Trophoblast cell (in vitro differentiated cells and primary cell): Measurements from ENCODE around the gene MYO3A.
"Not testable (repeated sequence)": the region's sequence is repeated elsewhere in the genome, so short reads cannot be mapped to it uniquely, and the experiment has no call there.

Source experiments
- DNase-seq, 2 donors: peaks; one replicate each; pipeline ENCODE4 v3.0.0-alpha.2; 2016
- H2AFZ ChIP-seq: 2 replicates; pipeline ENCODE4 v1.6.1; 2013; ENCODE audit warnings: low read length, moderate library complexity, mild to moderate bottlenecking; ENCODE audit not compliant: insufficient read depth, poor library complexity
- H2AK5ac ChIP-seq: 2 replicates; pipeline ENCODE4 v1.6.1; 2013; ENCODE audit warnings: mild to moderate bottlenecking, low read length
- H2BK120ac ChIP-seq: 2 replicates; pipeline ENCODE4 v1.6.1; 2013; ENCODE audit warnings: low read length, mild to moderate bottlenecking, moderate library complexity; ENCODE audit not compliant: insufficient read depth, poor library complexity
- H2BK12ac ChIP-seq: 2 replicates; pipeline ENCODE4 v1.6.1; 2013; ENCODE audit warnings: mild to moderate bottlenecking, low read length, moderate library complexity
- H2BK5ac ChIP-seq: 2 replicates; pipeline ENCODE4 v1.6.1; 2013; ENCODE audit warnings: low read length, low read depth, moderate library complexity, mild to moderate bottlenecking; ENCODE audit not compliant: poor library complexity
- H3K14ac ChIP-seq: 2 replicates; pipeline ENCODE4 v1.6.1; 2013; ENCODE audit warnings: mild to moderate bottlenecking, low read length
- H3K18ac ChIP-seq: 2 replicates; pipeline ENCODE4 v1.6.1; 2013; ENCODE audit warnings: mild to moderate bottlenecking, low read length
- H3K23ac ChIP-seq: 2 replicates; pipeline ENCODE4 v1.6.1; 2013; ENCODE audit warnings: low read length
- H3K27ac ChIP-seq: 2 replicates; pipeline ENCODE4 v1.5.1; 2013; ENCODE audit warnings: low read depth, mild to moderate bottlenecking, inconsistent platforms, low read length, moderate library complexity
- H3K27me3 ChIP-seq: 2 replicates; pipeline ENCODE4 v1.6.1; 2013; ENCODE audit warnings: inconsistent platforms, mild to moderate bottlenecking, low read length, moderate library complexity; ENCODE audit not compliant: insufficient read depth
- H3K36me3 ChIP-seq, 2 experiments: 1 replicate in 1 of 2; 2 replicates in 1 of 2; pipeline ENCODE4 v1.6.1; 2013; ENCODE audit warnings: low read length in 2 of 2, mild to moderate bottlenecking in 2 of 2, moderate library complexity in 1 of 2; ENCODE audit not compliant: insufficient read depth in 2 of 2, control insufficient read depth in 1 of 2
- H3K4ac ChIP-seq: 2 replicates; pipeline ENCODE4 v1.6.1; 2013; ENCODE audit warnings: low read depth, mild to moderate bottlenecking, low read length, moderate library complexity
- H3K4me1 ChIP-seq, 2 experiments: 1 replicate in 1 of 2; 2 replicates in 1 of 2; pipeline ENCODE4 v1.6.1; 2013; ENCODE audit warnings: low read length in 2 of 2, mild to moderate bottlenecking in 2 of 2, moderate library complexity in 1 of 2; ENCODE audit not compliant: insufficient read depth in 2 of 2, control insufficient read depth in 1 of 2
- H3K4me2 ChIP-seq: 2 replicates; pipeline ENCODE4 v1.6.1; 2013; ENCODE audit warnings: inconsistent platforms, mild to moderate bottlenecking, low read length, moderate library complexity
- H3K4me3 ChIP-seq: 2 replicates; pipeline ENCODE4 v1.5.1; 2013; ENCODE audit warnings: mild to moderate bottlenecking, low read depth, low read length, inconsistent platforms
- H3K79me1 ChIP-seq: one replicate; pipeline ENCODE4 v1.6.1; 2013; ENCODE audit warnings: low read length
- H3K79me2 ChIP-seq: 2 replicates; pipeline ENCODE4 v1.6.1; 2013; ENCODE audit warnings: low read length, mild to moderate bottlenecking; ENCODE audit not compliant: control insufficient read depth, insufficient read depth, poor library complexity
- H3K9ac ChIP-seq: 2 replicates; pipeline ENCODE4 v1.6.1; 2013; ENCODE audit warnings: mild to moderate bottlenecking, low read length
- H3K9me3 ChIP-seq: 2 replicates; pipeline ENCODE4 v1.6.1; 2013; ENCODE audit warnings: low read depth, mild to moderate bottlenecking, control low read depth, inconsistent platforms, low read length; ENCODE audit not compliant: insufficient read depth
- H4K12ac ChIP-seq: 2 replicates; pipeline ENCODE4 v1.6.1; 2013; ENCODE audit warnings: low read depth, mild to moderate bottlenecking, low read length, moderate library complexity
- H4K8ac ChIP-seq: 2 replicates; pipeline ENCODE4 v1.6.1; 2013; ENCODE audit warnings: low read depth, mild to moderate bottlenecking, low read length, moderate library complexity
- H4K91ac ChIP-seq: one replicate; pipeline ENCODE4 v1.6.1; 2013; ENCODE audit warnings: low read depth, mild to moderate bottlenecking, low read length, moderate library complexity
- WGBS: extraction: QIAGEN DNeasy Blood & Tissue Kit; methylation state at CpG from one replicate; pipeline ENCODE4 v1.1.7; 2013; ENCODE audit warnings: missing lambda C conversion rate; ENCODE audit not compliant: insufficient read length, insufficient coverage; ENCODE audit errors: extremely low coverage; 5-methylcytosine and 5-hydroxymethylcytosine counted together

The MYO3A gene

DNA sequence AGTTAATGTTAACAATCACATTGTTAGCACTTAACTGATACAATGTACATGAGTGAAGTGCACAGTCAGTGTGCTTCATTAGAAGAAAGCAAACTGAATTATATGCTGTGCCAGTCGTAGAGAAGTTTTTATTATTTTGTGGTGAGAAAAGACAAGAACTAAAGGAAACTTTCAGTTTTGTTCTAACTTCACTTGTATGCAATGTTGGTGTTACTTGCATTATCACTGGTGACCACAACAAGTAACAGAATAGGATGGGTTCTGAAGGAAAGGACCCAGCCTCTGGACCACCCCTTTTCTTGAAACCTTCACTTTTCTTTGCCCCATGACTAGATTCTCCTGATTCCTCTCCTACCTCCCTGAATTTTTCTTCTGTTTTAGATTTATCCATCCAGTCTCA lies 159.2 kb downstream of the MYO3A start:
- Histone ChIP-seq H3K79me2 (no peaks in the 10 kb centered on the region), H4K8ac (no peak overlapping the region), H3K23ac (no peak overlapping the region), H2AK5ac (no peak overlapping the region), H2BK12ac (no peak overlapping the region), H3K4me2 (no peak overlapping the region), H3K14ac (no peak overlapping the region), H2AFZ (no peak overlapping the region), H3K18ac (no peak overlapping the region), H3K9ac (no peak overlapping the region), H3K4me3 (no peak overlapping the region), H3K9me3 (no peaks in the 10 kb centered on the region), H2BK5ac (no peak overlapping the region), H4K91ac (no peak overlapping the region), H4K12ac (no peak overlapping the region), H2BK120ac (no peak overlapping the region), H3K4ac (no peak overlapping the region), H3K36me3 (no peaks in the 10 kb centered on the region), H3K4me1 (no peaks in the 10 kb centered on the region), H3K79me1 (no peaks in the 10 kb centered on the region), H3K27ac (no peak overlapping the region), H3K27me3 (no peaks in the 10 kb centered on the region)
- DNase-seq, result no peak
- no CpG with 5 or more reads among the region's 1 CpG for WGBS

DNA sequence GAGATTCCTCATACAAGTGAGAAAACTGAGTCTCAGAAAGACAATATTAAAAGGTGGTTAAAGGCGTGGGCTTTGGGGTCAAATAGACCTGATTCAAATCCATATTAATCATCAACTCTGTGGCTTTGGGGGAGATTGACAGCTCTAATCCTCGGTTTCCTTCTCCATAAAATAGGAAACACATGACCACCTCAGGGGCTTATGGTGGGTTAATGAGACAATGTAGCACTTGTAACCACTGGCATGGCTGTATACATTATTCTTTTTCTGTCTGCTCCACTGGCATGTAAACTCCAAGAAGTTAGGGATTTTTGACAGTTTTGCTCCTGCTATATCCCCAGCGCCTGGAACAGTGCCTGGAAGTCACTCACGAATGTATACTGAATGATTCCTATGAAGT lies 161.8 kb downstream of the MYO3A start:
- Histone ChIP-seq H4K8ac (no peak overlapping the region), H3K23ac (no peak overlapping the region), H3K4me1 (no peaks in the 10 kb centered on the region), H3K27ac (no peak overlapping the region), H4K91ac (no peak overlapping the region), H3K4me2 (no peak overlapping the region), H3K14ac (no peak overlapping the region), H2BK5ac (no peak overlapping the region), H2AFZ (no peak overlapping the region), H3K27me3 (no peaks in the 10 kb centered on the region), H3K79me2 (no peaks in the 10 kb centered on the region), H3K9ac (no peak overlapping the region), H3K4ac (no peak overlapping the region), H3K18ac (no peak overlapping the region), H2BK12ac (no peak overlapping the region), H2BK120ac (no peak overlapping the region), H2AK5ac (no peak overlapping the region), H3K36me3 (no peaks in the 10 kb centered on the region), H3K9me3 (no peaks in the 10 kb centered on the region), H3K79me1 (no peaks in the 10 kb centered on the region), H4K12ac (no peak overlapping the region), H3K4me3 (no peak overlapping the region)
- no CpG with 5 or more reads among the region's 4 CpGs for whole genome bisulfite sequencing
- DNase-seq, result no peak

DNA sequence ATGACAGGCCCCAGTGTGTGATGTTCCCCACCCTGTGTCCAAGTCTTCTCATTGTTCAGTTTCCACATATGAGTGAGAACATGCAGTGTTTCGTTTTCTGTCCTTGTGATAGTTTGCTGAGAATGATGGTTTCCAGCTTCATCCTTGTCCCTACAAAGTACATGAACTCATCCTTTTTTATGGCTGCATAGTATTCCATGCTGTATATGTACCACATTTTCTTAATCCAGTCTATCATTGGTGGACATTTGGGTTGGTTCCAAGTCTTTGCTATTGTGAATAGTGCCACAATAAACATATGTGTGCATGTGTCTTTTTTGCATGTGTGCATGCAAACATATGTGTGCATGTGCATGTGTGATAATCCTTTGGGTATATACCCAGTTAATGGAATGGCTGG lies 163.5 kb downstream of the MYO3A start:
- not testable (repeated sequence) for H3K4me3 ChIP-seq, H2BK5ac ChIP-seq, H4K91ac ChIP-seq, H4K8ac ChIP-seq, H3K36me3 ChIP-seq, H3K14ac ChIP-seq, H3K23ac ChIP-seq, H2AFZ ChIP-seq, DNase-seq, H3K9me3 ChIP-seq, H3K79me2 ChIP-seq, H3K27me3 ChIP-seq, H3K4me1 ChIP-seq, H4K12ac ChIP-seq, H3K9ac ChIP-seq, H2BK12ac ChIP-seq, H3K18ac ChIP-seq, H2AK5ac ChIP-seq, H3K4me2 ChIP-seq, H3K4ac ChIP-seq, H3K79me1 ChIP-seq, H3K27ac ChIP-seq, H2BK120ac ChIP-seq
- WGBS, result no CpG with 5 or more reads among the region's 1 CpG

DNA sequence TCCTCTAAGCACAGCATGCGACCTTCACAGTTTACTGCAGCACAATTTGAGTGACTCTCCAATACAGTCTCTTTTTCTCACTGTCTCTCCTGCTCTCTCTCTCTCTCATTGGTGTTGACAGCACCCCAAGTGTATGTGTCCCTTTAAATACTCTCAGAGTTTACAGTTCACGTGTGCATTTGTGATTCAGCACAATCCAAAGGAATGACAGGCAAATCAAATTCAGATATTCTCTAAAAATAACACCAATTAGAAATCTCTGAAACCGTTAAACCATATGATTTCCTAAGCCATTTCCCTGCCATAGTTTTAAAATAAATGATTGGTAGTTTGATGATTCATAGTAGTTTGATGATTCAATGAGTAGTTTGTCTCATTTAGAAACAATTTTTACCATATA lies 178.5 kb downstream of the MYO3A start:
- H4K12ac ChIP-seq, result no peak overlapping the region
- H4K91ac ChIP-seq, result no peak overlapping the region
- no peak for DNase-seq
- H3K9me3 ChIP-seq, result no peaks in the 10 kb centered on the region
- no peaks in the 10 kb centered on the region for H3K27me3 ChIP-seq
- H3K4me3 ChIP-seq, result no peak overlapping the region
- WGBS, result no CpG with 5 or more reads among the region's 3 CpGs
- H2BK12ac ChIP-seq, result no peak overlapping the region
- H3K4me2 ChIP-seq, result no peak overlapping the region
- no peak overlapping the region for H2BK5ac ChIP-seq
- no peaks in the 10 kb centered on the region for H3K36me3 ChIP-seq
- H3K18ac ChIP-seq, result no peak overlapping the region
- no peaks in the 10 kb centered on the region for H3K79me1 ChIP-seq
- no peak overlapping the region for H4K8ac ChIP-seq
- H3K4ac ChIP-seq, result no peak overlapping the region
- no peak overlapping the region for H3K23ac ChIP-seq
- H3K79me2 ChIP-seq, result no peaks in the 10 kb centered on the region
- no peak overlapping the region for H3K14ac ChIP-seq
- no peak overlapping the region for H2AFZ ChIP-seq
- no peak overlapping the region for H3K27ac ChIP-seq
- no peaks in the 10 kb centered on the region for H3K4me1 ChIP-seq
- no peak overlapping the region for H3K9ac ChIP-seq
- no peak overlapping the region for H2AK5ac ChIP-seq
- no peak overlapping the region for H2BK120ac ChIP-seq
